Measurements from ENCODE around the gene OSBPL7.

OSBPL7 gene, protein sequence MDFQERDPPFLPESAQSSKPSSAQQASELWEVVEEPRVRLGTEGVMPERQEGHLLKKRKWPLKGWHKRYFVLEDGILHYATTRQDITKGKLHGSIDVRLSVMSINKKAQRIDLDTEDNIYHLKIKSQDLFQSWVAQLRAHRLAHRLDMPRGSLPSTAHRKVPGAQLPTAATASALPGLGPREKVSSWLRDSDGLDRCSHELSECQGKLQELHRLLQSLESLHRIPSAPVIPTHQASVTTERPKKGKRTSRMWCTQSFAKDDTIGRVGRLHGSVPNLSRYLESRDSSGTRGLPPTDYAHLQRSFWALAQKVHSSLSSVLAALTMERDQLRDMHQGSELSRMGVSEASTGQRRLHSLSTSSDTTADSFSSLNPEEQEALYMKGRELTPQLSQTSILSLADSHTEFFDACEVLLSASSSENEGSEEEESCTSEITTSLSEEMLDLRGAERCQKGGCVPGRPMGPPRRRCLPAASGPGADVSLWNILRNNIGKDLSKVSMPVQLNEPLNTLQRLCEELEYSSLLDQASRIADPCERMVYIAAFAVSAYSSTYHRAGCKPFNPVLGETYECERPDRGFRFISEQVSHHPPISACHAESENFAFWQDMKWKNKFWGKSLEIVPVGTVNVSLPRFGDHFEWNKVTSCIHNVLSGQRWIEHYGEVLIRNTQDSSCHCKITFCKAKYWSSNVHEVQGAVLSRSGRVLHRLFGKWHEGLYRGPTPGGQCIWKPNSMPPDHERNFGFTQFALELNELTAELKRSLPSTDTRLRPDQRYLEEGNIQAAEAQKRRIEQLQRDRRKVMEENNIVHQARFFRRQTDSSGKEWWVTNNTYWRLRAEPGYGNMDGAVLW

DNA sequence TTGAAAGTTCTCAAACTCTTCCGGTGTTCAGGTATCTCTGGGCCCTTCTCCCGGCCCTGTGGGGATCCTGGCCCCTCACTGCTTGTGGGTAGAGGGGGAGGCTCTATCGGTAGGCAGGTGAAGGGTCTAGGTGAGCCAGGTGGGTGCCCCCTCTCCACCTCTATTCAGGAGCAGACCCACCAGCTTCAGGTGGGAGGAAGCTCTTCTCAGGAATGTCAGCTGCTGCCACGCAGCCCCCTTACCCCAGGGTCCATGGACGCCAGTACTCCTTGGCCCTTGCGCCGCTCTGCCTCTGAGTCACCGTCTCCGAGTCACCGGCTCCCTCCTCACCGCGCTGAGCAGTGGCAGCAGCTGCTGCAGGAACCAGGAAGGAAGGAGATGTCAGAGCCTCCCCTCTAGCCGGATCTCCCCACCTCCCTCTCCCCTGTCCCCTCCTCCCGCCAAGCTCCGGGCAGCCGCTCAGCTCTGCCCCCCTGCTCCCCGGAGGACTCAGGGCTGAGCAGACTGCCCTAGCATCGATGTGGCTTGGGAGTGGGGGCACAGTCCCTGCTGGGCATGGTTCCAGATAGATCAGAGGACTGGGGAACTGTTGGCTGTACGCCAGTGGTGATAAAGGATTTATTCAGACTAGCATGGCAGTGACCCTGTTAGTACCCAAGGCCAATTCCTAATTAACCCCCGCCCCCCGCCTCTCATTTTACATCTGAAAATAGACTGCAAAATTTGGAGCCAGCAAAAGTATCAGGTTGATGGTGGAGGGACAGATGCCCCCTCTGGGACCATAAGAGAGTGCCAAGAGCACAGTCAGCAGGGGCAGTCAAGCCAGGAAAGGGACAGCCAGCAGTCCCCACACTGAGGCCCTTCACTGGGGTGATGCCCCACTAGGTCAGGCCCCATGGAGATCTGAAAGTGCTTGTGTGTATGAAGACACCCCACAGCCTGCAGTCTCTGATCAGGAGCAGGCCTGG lies at the start of gene OSBPL7:
Gene OSBPL7 (minus strand): TSS at position 371 of the 968 bp plus-strand sequence. CDS start 1,516 bp downstream, outside the sequence.
- peak; percentile 61 to 76 for DNase-seq

DNA sequence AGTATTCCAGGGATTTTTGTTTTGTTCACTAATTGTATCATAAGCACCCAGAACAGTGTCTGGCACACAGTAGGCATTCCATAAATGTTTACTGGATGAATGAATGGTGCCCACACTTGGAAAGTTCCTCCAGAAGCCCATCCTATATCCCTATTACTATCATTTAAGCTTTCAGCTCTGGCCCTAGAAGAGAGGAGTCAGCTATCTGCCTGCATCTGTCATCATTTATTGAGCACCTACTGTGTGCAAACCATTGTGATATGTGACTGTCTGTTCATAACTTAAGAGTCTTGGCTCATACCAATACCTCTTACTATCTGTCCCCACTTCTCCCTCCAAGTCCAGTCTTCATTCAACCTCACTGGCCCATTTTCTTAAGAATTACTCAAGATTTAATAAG lies 49.5 kb upstream of the OSBPL7 start:
- no peak for DNase-seq

DNA sequence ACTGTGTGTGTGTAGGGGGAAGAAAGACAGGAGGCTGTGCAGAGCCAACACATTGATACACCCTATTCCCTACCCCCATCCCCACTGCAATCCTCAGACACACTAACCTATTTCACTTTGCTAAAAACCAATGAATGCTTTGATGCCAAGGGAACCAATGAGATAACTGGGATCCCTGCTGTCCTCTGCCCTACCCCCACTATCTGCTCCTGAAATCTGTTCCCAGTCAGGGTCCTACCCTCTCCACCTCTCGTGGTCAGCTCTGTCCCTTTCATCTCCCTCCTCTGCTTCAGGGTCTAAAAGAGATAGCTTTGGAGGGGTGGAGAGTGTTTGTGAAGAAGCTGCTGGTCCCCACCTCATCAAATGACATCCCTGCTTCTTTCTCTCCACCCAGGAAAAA lies 48.5 kb upstream of the OSBPL7 start:
- no peak for DNase-seq

DNA sequence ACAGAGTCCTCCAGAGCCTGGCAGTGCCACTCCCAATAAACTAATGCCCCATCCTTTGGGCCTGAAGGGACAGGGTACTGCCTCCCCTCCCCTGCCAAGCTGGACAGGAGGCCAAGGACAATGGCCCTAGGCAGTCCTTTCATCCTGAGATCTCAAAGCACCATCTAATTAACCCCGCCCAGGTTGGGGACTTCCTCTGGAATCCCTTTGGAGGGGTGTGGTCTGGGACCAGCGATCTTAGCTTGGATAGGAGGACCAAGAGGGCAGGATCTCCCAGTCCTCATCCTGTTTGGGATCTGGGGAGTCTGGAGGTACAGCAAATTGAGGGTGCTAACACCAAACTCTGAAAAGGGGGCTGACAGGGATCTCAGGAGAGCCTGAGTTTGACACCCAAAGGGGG lies 47.5 kb upstream of the OSBPL7 start:
- DNase-seq, result no peak

DNA sequence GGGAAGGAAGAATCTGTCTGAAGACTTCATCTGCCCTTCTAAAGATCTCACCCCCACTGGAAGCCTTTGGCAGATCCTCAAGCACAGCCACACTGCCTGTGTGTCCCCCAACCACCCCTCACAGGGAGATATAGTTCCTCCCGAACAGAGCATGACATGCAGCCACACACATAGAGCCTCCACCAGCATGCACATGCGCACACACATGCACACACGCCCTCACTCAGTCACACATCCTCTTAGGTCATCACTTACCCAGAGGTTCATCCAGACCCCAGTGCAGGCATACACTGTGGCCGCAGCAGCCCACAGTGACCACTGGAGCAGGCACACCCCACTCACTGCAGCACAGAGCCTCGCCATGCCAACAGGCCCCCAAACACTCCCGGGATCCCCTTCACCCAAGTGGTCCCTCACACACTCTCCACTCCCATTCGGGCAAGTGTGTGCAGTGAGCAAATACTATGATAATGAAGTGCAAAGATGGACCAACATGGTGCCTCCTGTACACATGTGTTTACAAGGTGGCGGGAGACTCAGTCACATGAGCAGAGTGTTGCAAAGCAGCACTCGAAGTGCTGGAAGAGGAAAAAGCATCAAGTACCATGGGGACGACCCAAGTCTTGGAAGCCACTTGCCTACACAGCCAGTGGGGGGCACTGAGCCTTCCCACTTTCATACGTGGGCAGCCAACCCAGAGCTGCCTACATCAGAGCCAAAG lies 46.4 kb upstream of the OSBPL7 start:
- no peak for DNase-seq

DNA sequence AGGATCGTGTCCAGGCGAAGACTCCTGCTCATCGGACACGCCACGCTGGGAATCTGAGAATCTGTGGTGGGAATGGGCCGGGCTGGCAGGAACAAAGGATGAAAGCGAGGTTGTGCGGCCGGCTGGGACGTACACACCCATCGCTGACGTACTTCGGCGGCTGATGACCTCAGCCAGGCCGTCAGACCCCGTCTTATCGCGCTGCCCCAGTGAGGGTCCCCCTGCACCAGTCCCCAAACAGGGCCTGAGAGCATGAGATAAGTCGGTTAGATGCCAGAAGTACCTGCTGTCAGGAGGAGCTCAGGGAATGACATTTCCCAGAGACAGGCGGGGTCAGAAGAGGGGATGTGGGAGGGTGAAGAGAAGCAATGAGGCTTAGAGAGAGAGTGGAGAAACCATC lies 45.3 kb upstream of the OSBPL7 start:
- no peak for DNase-seq

DNA sequence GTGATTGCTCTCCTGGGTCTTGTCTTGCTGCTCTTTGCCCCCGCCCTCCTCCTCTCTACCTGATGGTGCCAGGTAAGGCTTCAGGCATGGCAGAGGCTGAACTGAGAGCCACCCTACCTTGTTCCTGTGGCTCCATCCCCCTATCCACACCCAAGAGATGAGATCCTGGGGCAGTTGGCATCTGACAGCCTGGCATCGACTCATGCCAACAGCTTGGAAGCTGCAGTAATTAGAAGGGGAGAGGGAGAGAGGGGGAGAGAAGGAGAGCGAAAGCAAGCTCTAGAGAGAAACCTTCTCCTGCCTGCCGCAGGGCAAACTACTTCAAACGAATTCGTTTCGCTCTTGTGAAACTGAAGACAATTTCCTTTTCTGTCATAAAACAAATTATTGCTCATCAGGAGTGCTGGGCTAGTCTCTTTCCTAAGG lies 43.2 kb upstream of the OSBPL7 start:
- no peak for DNase-seq

DNA sequence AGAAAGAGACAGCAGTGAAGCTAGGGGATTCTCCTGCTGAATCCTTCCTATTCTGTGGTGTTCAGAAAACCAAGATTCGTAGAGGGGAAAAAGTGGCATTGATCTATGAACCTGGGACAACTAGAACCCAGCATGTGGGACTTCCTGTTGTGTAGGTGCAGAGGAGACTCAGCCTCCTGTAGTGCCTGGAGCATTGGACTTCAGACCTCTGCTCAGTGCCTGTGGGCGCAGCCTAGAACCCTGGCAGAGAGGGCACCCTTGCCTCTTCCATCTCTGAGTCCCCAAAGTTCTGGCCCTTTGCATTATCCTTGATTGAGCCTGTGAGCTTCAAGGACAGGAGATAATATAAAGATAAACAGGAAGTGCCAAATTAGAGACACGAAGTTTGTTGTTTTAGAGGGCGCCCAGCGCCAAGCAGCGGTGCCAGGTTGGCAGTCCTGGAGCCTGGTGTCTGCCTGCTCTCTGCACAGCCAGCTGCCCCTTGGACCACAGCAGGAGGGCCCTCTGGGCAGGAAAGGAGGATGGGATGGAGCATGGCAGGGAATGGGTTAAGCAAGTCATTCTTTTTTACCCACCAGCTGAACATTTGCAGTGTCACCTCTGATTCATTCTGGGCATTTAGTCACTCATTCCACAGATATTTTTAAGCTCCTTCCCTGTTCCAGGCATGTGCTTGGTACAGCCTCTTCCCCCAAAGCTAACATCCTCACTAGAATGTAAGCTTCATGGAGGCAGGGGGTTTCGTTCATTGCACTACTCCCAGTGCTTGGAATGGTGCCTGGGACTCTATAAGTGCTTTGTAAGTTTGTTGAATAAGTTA lies 41.2 kb upstream of the OSBPL7 start:
- no peak for DNase-seq

DNA sequence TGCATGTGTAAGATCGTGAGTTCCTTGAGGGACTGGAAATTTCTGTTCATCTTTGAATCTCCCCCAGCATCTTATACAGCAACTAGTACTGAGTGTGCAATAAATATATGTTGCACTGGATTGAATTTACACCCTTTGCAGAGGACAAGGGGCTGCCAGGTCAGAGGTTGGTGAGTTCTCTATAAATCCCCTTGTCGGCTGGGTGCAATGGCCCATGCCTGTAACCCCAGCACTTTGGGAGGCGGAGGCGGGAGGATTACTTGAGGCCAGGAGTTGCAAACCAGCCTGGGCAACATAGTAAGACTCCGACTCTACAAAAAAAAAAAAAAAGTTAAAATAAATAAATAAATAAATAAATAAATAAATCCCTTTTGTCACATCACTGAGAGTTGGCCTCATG lies 38.8 kb upstream of the OSBPL7 start:
- no peak for DNase-seq

DNA sequence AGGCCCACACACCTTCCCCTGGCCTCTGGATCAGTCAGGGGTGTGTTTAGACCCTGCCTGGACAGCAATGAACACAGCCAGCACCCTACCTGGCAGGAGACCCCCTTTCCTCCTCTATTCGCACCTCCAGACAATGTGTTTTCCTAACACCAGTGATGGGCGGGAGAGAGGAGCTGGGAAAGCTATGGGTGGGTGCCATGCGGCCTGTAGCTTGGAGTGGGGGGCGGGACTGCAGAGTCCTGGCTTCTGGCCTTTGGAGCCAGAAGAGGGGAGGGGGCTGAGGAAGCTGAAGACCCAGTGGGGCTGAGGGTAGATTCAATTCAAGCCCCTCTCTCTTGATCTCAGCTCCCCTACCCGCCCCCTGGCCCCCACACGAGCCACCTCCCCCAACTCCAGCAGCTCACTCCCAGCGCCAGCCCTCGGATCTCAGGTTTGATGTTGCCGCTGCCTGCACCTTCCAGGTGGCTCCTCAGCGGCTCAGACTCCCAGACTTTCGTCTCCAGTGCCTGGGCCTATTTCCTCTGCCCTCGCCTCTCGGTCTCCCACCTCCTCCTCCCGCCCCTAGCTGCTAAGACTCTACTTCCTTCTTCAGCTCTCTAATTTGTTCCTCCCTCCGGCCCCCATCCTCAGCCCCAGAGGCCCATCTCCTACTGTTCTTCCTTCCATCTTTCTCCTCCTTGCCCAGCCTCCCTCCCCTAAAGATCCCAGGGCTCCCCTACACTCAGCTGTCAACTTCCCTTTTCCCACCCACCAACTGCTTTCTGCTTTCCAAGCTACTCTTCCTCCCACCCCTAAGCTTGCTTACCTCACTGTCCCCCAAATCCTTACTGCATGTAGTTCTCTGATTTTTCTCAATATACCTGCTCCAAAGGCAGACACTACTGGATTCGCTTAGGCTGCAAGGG lies 36.2 kb upstream of the OSBPL7 start:
- DNase-seq, result no peak

DNA sequence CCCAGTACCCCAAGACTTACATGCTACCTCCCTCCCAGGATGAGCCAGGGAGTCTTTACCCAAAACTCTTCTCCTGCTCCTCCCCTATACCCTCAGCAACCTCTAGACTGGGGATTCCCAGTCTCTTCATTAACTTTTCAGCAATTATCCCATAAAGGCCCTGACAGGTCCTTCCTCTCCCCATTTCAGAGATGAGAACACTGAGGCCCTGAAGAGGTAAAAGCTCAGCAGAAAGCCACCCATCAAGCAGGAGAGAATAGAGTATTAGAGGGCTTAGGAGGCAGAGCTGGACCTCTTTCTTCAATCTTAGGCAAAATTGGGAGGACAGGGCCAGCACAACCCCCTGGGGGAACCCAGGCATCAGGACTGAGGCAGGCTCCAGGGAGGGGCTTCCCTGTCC lies 35.2 kb upstream of the OSBPL7 start:
- DNase-seq, result no peak

DNA sequence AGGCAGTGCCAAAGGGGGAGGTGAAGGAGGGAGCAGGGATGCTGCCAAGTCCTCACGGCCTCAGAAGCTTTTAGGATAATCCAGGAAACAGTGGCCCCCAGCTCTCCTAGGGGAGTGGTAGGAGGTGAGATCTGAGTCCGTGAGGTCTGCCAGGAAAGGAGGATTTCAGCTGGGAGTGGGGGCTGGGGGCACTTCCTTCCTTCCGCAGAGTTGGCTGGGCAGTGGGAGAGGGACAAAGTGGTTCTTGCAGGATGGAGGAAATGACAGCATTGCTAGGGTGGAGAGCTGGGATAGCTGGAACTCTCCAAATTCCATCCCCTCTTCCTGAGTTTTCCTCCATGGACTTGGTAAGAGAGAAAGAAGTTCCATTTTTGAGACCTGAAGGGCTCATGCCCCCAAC lies 34.1 kb upstream of the OSBPL7 start:
- no peak for DNase-seq

DNA sequence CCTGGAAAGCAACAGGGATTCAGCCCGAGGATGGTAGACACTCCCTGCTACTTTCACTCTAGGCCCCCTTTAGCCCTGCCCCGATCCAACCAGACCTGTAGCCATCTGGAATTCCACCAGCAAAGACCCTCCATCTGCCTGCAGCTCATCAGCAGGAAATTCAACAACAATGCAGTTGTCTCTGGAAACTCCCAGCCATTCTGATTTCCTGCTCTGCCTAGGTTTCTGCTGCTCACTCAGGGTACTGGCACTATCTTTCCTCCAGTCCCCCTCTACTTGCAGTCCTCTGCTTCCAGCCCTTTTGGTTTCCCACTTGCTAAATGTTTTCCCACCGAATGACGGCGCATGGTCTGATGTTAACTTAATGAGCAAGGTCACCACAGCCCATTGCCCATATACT lies 32.0 kb upstream of the OSBPL7 start:
- DNase-seq, result no peak

DNA sequence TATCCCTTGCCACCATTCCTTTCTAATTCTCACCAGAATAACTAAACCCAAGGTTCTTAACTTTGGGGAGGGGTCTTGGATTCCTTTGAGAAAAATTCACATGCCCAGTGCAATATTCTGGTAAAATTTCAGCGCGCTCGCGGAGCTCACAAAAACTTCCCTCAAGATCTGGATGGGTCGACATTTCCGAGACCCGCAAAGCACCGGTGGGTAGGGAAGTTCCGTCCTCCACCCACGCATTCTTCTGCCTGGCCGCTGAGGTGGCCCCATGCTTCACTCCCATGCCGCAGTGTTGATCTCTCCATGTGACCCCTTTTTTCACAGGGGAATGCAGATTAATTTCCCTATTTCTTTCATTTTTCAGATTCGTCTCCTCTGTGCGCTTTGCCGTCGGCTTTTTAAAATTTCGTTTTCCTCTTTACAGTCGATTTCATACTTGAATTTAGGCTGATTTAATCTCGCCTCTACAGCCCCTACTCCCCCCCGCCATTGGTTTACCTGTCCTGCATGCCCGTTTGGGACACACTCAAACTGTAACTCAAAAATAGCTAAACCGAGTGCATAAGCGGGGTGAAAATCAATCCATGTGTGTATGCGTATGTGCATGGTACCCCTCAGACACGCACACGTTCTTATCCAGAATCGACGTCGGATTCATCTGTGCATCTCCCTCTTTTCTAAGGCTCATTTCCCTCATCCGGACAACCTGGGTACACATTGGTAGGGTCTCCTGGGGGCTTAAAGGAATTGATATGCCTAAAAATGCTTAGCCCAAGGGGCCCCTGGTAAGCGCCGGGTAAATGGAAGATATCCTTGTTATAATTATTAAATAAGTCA lies 30.7 kb upstream of the OSBPL7 start:
- no peak for DNase-seq

DNA sequence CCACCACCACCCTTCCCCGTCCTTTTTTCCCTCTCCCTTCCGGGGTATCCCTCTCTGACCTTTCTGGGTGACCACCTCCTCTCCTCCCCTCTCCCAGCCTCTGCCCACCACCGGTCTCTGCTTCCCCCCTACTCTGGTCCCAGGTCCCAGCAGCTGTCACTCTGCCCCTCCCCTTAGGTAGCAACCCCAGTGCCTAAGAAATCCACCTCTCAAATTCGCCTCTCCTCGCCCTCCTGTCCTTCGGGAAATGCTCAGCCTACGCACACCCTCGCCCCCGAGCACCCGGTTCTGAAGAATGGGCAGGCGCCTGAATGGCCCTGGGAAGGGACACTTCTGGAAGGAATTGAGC lies 30.1 kb upstream of the OSBPL7 start:
- no peak for DNase-seq

DNA sequence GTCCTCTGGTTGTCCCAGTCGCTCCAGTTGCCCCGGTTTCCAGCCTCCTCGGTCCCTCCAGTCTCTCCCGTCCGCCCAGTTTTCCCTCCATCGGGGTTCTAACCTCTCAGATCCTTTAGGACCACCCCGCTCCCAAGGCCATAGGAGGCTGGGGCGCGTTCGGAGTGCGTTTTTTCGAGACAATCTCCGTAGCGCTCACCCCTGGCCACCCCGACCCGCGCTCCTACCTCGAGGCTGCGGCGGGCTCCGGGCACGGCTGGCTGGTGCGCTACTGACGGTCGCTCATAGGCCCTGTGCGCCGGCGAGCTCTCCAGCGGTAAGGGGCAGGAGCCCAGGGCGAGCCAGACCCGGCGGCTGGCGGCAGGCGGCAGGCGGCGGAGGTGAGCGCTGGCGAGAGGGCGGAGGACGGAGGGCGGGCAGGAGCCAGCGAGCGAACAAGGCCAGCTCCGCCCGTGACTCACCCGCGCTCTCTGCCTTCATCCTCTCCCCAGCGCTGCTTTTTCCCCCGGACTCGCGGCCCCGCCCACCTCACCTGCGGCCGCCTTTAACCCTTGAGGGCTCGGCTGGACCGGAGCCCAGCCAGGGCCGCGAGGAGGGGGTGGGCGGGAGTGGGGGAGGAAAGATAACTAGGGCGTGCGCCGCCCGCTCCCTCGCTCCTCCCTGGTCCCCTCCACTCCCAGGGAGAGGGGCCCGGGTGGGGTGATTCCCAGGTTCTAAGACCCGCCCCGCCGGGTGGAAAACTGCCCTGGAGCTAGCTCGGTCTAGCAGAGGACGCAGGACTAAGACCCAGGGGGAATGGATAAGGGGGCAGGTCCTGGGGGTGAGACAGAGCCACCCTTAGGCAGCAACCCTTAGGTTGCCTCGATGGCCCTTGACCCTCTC lies 29.3 kb upstream of the OSBPL7 start, which contains the start of gene SP6:
Gene SP6 (minus strand): TSS at position 472 of the 882 bp plus-strand sequence. CDS start 2,734 bp downstream, outside the sequence.
- DNase-seq, result peak; percentile 70

DNA sequence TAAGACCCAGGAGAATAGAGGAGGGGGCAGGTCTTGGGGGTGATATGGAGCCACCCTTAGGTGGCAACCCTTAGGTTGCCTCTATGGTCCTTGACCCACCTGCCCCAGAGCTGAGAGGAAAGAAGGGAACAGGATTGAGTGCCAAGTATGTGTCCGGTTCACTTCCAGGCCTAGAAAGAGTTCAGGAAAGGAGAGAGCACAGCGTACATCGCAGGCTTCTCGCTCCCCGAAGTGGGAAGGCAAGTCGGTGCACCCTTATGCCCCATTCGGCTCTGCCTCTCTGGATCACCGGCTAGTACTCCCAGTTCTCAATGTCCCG lies 28.7 kb upstream of the OSBPL7 start:
- no peak for DNase-seq

DNA sequence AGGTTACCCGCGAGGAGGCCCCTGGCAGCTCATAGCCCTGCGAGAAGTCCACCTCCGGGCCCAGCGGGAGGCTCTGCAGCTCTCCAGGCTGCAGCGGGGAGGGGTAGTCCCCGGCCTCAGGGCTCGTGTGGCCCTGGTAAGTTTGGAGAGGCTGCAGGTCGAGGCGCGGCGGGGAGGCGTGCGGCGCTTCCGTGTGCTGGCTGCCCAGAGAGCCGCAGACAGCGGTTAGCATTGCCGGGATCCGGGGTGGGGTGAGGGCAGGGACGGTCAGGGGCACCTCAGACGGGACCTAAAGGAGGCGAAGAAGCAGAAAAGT lies 26.6 kb upstream of the OSBPL7 start:
- DNase-seq, result no peak
